Cardiac muscle cell (in vitro differentiated cells and primary cell): ENCODE results near the gene MYO1B. TPM values are rescaled to one million over a fixed set of nuclear protein-coding genes. Genes with fewer than 3 reads are reported as not detected.

ENCODE experiments used
- DNase-seq, 2 donors: peaks; one replicate each; pipeline versions ENCODE4 v3.0.0 to v3.0.0-alpha.2; 2010 to 2017; ENCODE audit warnings: low read depth in 1 of 2, low spot score in 1 of 2
- H3K27ac ChIP-seq: fragments of 200-600 bp; sonication (generic); 2 replicates; pipeline ENCODE4 v1.5.1; 2016
- H3K27me3 ChIP-seq: fragments of 200-600 bp; sonication (generic); 2 replicates; pipeline ENCODE4 v1.6.0; 2016; ENCODE audit warnings: control low read depth
- H3K36me3 ChIP-seq: fragments of 200-600 bp; sonication (generic); 2 replicates; pipeline ENCODE4 v1.5.1; 2016; ENCODE audit warnings: control low read depth
- H3K4me1 ChIP-seq: fragments of 200-600 bp; sonication (generic); 2 replicates; pipeline ENCODE4 v1.8.1; 2017; ENCODE audit warnings: low read depth, mild to moderate bottlenecking, mixed run types
- H3K4me3 ChIP-seq: fragments of 200-600 bp; sonication (generic); 2 replicates; pipeline ENCODE4 v1.5.1; 2016; ENCODE audit warnings: mild to moderate bottlenecking
- H3K9me3 ChIP-seq: fragments of 200-600 bp; sonication (generic); 2 replicates; pipeline ENCODE4 v1.5.1; 2017; ENCODE audit warnings: low read depth, mild to moderate bottlenecking, control low read depth
- CTCF ChIP-seq: IDR thresholded peaks from 2 replicates; pipeline ENCODE4 v1.5.1; 2012; ENCODE audit warnings: low read depth, mild to moderate bottlenecking, low read length
- polyA plus RNA-seq: library from polyadenylated mRNA; unstranded; fragments of >200 nt; fragmentation: Nextera tagmentation; extraction: Ambion mirVana; gene quantifications from 2 replicates; pipeline ENCODE4 v1.2.1, GENCODE V29; 2016
- total RNA-seq: library from RNA; depleted of rRNA; stranded (reverse); fragments of >200 nt; gene quantifications from 2 replicates; pipeline ENCODE4 v1.2.3, GENCODE V29; 2016

The MYO1B gene
- total and polyA plus RNA-seq, 2 experiments from 2014 or later, result 33.1 to 44.5 TPM

GRCh38 chr2:191320881-191321280 lies 75.7 kb downstream of the MYO1B start:
- Histone ChIP-seq H3K4me3 (no peak overlapping the region), H3K36me3 (no peaks in the 10 kb centered on the region), H3K27ac (no peak overlapping the region), H3K9me3 (no peaks in the 10 kb centered on the region), H3K4me1 (peaks cover 3% of the 10 kb centered on the region), H3K27me3 (no peaks in the 10 kb centered on the region)
- TF ChIP-seq CTCF, result no peak
- peak in 1 of 2 donors; percentile 28 for DNase-seq

DNA sequence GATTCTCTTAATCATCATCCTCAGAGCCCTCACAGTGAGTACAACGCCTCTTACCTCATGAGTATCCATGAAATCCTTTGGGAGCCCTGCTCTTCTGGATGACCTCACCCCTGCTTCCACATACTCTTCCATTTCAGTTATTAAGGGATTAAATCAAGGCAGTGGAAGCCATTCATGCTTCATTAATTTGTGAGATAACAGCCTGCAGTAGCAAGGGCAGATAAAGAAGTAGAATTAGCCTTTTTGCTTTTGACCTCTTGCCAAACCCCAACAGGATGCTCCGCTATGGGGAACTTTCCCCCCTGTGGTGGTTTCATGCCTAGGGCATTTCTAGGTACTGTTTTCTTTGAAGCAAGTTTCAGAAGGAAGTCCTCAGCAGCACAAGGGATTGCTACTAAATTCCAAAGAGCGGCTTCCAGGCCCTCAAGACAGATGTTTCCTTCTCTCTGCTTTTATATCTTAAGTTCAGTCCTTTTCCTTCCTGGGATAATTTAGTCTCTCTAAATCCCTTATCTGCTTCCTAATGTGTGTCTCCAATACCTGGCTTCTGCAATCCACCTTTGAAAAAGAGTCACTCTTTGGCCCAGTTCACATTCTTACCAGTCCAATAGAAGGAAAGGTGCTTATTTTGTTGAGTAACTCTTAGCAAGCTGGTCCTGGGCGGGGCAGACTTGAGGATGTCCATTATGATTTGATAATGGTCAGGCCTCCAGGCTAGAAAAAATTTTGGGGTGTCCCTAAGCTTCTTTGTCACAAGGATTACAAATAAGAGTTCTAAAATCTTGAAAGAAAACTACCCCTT lies 76.9 kb downstream of the MYO1B start:
- Histone ChIP-seq H3K4me1 (peaks cover 3% of the 10 kb centered on the region), H3K9me3 (no peaks in the 10 kb centered on the region), H3K36me3 (no peaks in the 10 kb centered on the region), H3K4me3 (no peak overlapping the region), H3K27ac (no peak overlapping the region), H3K27me3 (no peaks in the 10 kb centered on the region)
- peak; percentile 9 for TF ChIP-seq CTCF
- DNase-seq, result peak in 1 of 2 donors; percentile 62

- Histone ChIP-seq H3K27ac (no peak overlapping the region), H3K4me3 (no peak overlapping the region), H3K27me3 (no peaks in the 10 kb centered on the region), H3K9me3 (no peaks in the 10 kb centered on the region), H3K36me3 (no peaks in the 10 kb centered on the region), H3K4me1 (peaks cover 3% of the 10 kb centered on the region)
- TF ChIP-seq CTCF, result no peak
- DNase-seq, result no peak
These were observed 77.8 kb downstream of the MYO1B start for GRCh38 chr2:191322828-191323506.

GRCh38 chr2:191325651-191326365 lies 80.6 kb downstream of the MYO1B start:
- Histone ChIP-seq H3K4me3 (no peak overlapping the region), H3K27ac (no peak overlapping the region), H3K4me1 (peaks cover 3% of the 10 kb centered on the region), H3K36me3 (peaks cover 3% of the 10 kb centered on the region), H3K27me3 (no peaks in the 10 kb centered on the region), H3K9me3 (no peaks in the 10 kb centered on the region)
- no peak for DNase-seq
- no peak for TF ChIP-seq CTCF

- Histone ChIP-seq H3K4me1 (no peaks in the 10 kb centered on the region), H3K27me3 (no peaks in the 10 kb centered on the region), H3K9me3 (no peaks in the 10 kb centered on the region), H3K36me3 (peaks cover 3% of the 10 kb centered on the region), H3K4me3 (no peak overlapping the region), H3K27ac (no peak overlapping the region)
- DNase-seq, result no peak
- no peak for TF ChIP-seq CTCF
These were observed 82.3 kb downstream of the MYO1B start for GRCh38 chr2:191327484-191327883.
